A549 (cell line): ENCODE measurements around the gene VPS45. TPM values are rescaled to one million over a fixed set of nuclear protein-coding genes. Genes with fewer than 3 reads are reported as not detected.

ENCODE experiments used
- ATAC-seq, 2 experiments: fragments of 200-7000 bp in 1 of 2; fragments of >200 bp in 1 of 2; cut with Nextera tagmentation in 1 of 2; cut with Tn5 transposase in 1 of 2; 3 replicates each; pipeline versions ENCODE4 v1.8.0 to v1.9.1; 2018 to 2020; ENCODE audit warnings: mild to moderate bottlenecking in 1 of 2, moderate library complexity in 1 of 2
- CTCF ChIA-PET: fragments of 300-600 bp; sonication (Branson Sonifier 250); formaldehyde crosslinking; extraction: SDS; loops from one replicate; lab custom pipeline; 2021; ENCODE audit warnings: antibody characterized with exemption, inconsistent platforms; lab: Yijun Ruan, JAX
- POLR2A ChIA-PET: fragments of 350-600 bp; formaldehyde crosslinking; extraction: SDS; loops from one replicate; lab custom pipeline; 2021; ENCODE audit warnings: antibody characterized with exemption, inconsistent platforms; lab: Yijun Ruan, JAX
- DNase-seq, 2 experiments: peaks; one replicate each; pipeline versions ENCODE4 v3.0.0 to v3.0.0-alpha.2; 2011 to 2016; ENCODE audit warnings: low read depth in 1 of 2, low spot score in 1 of 2
- FAIRE-seq: peaks from 2 replicates; lab custom pipeline; 2011; peaks lifted over from hg19 to GRCh38; lab: Jason Lieb, UNC
- H3K27ac ChIP-seq, 2 experiments: fragments of >200 bp; sonication (Bioruptor Twin); formaldehyde crosslinking; 3 replicates each; pipeline ENCODE4 v1.5.1; 2016 to 2017
- H3K4me1 ChIP-seq: fragments of >200 bp; sonication (Bioruptor Twin); formaldehyde crosslinking; 3 replicates; pipeline ENCODE4 v1.6.1; 2016
- H3K4me2 ChIP-seq: fragments of >200 bp; sonication (Bioruptor Twin); formaldehyde crosslinking; 3 replicates; pipeline ENCODE4 v1.6.1; 2016
- H3K4me3 ChIP-seq: fragments of >200 bp; sonication (Bioruptor Twin); formaldehyde crosslinking; 3 replicates; pipeline ENCODE4 v1.5.1; 2016
- H3K9me3 ChIP-seq: fragments of >200 bp; sonication (Bioruptor Twin); formaldehyde crosslinking; 3 replicates; pipeline ENCODE4 v1.6.1; 2016
- ATOH8 ChIP-seq: fragments of 250-450 bp; sonication (Bioruptor Pico); IDR thresholded peaks from 2 replicates; pipeline ENCODE4 v1.5.0; 2020; ENCODE audit warnings: low read depth, mild to moderate bottlenecking, moderate library complexity
- BHLHE40 ChIP-seq: IDR thresholded peaks from 2 replicates; pipeline ENCODE4 v1.6.1; 2012; ENCODE audit warnings: low read depth, low read length, inconsistent platforms
- CHD2 ChIP-seq: fragments of 150-350 bp; IDR thresholded peaks from 2 replicates; pipeline ENCODE4 v1.6.1; 2014; ENCODE audit warnings: low read length; ENCODE audit not compliant: partially characterized antibody
- CTCF ChIP-seq: fragments of >200 bp; sonication (Bioruptor Twin); formaldehyde crosslinking; IDR thresholded peaks from 3 replicates; pipeline ENCODE4 v1.5.1; 2016
- ELK1 ChIP-seq: fragments of 150-350 bp; IDR thresholded peaks from 2 replicates; pipeline ENCODE4 v1.6.1; 2014; ENCODE audit warnings: low read depth, mild to moderate bottlenecking, low read length
- EP300 ChIP-seq, 2 experiments: fragments of >200 bp; sonication (Bioruptor Twin); formaldehyde crosslinking; IDR thresholded peaks; 2 replicates in 1 of 2; 3 replicates in 1 of 2; pipeline ENCODE4 v1.6.1; 2016 to 2017
- FOSL2 ChIP-seq, 2 experiments: fragments of 450-650 bp in 1 of 2; fragments of >200 bp in 1 of 2; sonication (Bioruptor Twin) in 1 of 2; formaldehyde crosslinking; IDR thresholded peaks; 2 replicates each; pipeline versions ENCODE4 v1.5.0 to v1.6.1; 2016 to 2020; ENCODE audit warnings: mild to moderate bottlenecking in 1 of 2, moderate library complexity in 1 of 2
- FOXS1 ChIP-seq: fragments of 250-450 bp; sonication (Bioruptor Pico); IDR thresholded peaks from 2 replicates; pipeline ENCODE4 v1.5.0; 2020; ENCODE audit warnings: mild to moderate bottlenecking, moderate library complexity
- HDAC2 ChIP-seq: fragments of 200-600 bp; sonication (generic); IDR thresholded peaks from 2 replicates; pipeline ENCODE4 v1.6.1; 2016
- HMGXB4 ChIP-seq: fragments of 250-450 bp; sonication (Bioruptor Pico); IDR thresholded peaks from 2 replicates; pipeline ENCODE4 v1.5.0; 2021; ENCODE audit warnings: mild to moderate bottlenecking, moderate library complexity, borderline replicate concordance
- HOXA7 ChIP-seq: fragments of 250-450 bp; sonication (Bioruptor Pico); IDR thresholded peaks from 2 replicates; pipeline ENCODE4 v1.5.0; 2020; ENCODE audit warnings: mild to moderate bottlenecking, moderate library complexity
- JUNB ChIP-seq: fragments of >200 bp; sonication (Bioruptor Twin); formaldehyde crosslinking; IDR thresholded peaks from 2 replicates; pipeline ENCODE4 v1.6.1; 2016
- MAZ ChIP-seq: fragments of 150-350 bp; IDR thresholded peaks from 2 replicates; pipeline ENCODE4 v1.6.1; 2014; ENCODE audit warnings: antibody characterized with exemption, low read depth, low read length, borderline replicate concordance
- NFE2L2 ChIP-seq: fragments of 150-350 bp; conservative IDR thresholded peaks from 2 replicates; pipeline ENCODE4 v1.6.1; 2014; ENCODE audit warnings: low read length
- NPAS2 ChIP-seq: fragments of 250-450 bp; sonication (Bioruptor Pico); IDR thresholded peaks from 2 replicates; pipeline ENCODE4 v1.8.0; 2022; ENCODE audit warnings: mild to moderate bottlenecking, moderate library complexity, borderline replicate concordance
- NR3C1 ChIP-seq: fragments of >200 bp; sonication (Bioruptor Twin); formaldehyde crosslinking; IDR thresholded peaks from 3 replicates; pipeline ENCODE4 v1.6.1; 2017
- PHF8 ChIP-seq: fragments of 200-600 bp; sonication (generic); IDR thresholded peaks from 2 replicates; pipeline ENCODE4 v1.6.1; 2016; ENCODE audit warnings: low read depth, mild to moderate bottlenecking, antibody characterized with exemption, moderate library complexity, borderline replicate concordance
- RARB ChIP-seq: fragments of 250-450 bp; sonication (Bioruptor Pico); IDR thresholded peaks from 2 replicates; pipeline ENCODE4 v1.8.0; 2021; ENCODE audit warnings: mild to moderate bottlenecking, moderate library complexity
- REST ChIP-seq: fragments of 200-600 bp; sonication (generic); IDR thresholded peaks from 2 replicates; pipeline ENCODE4 v1.6.1; 2016; ENCODE audit warnings: antibody characterized with exemption, mild to moderate bottlenecking, moderate library complexity
- SMC3 ChIP-seq: fragments of >200 bp; sonication (Bioruptor Twin); formaldehyde crosslinking; IDR thresholded peaks from 3 replicates; pipeline ENCODE4 v1.6.1; 2018; ENCODE audit warnings: inconsistent platforms
- SREBF2 ChIP-seq: fragments of 450-650 bp; IDR thresholded peaks from 2 replicates; pipeline ENCODE4 v1.6.1; 2014; ENCODE audit warnings: mild to moderate bottlenecking, moderate library complexity
- TP53 ChIP-seq: fragments of 250-450 bp; sonication (Bioruptor Pico); IDR thresholded peaks from 2 replicates; pipeline ENCODE4 v1.5.0; 2021; ENCODE audit warnings: mild to moderate bottlenecking, moderate library complexity
- ZC3H11A ChIP-seq: fragments of 450-650 bp; IDR thresholded peaks from 2 replicates; pipeline ENCODE4 v1.6.1; 2014; ENCODE audit warnings: antibody characterized with exemption, mild to moderate bottlenecking
- ZNF302 ChIP-seq: fragments of 250-450 bp; sonication (Bioruptor Pico); IDR thresholded peaks from 2 replicates; pipeline ENCODE4 v1.9.0; 2021; ENCODE audit warnings: inconsistent platforms, mild to moderate bottlenecking, moderate library complexity
- WGBS: methylation state at CpG from one replicate; pipeline ENCODE4 v1.1.6; 2017; ENCODE audit errors: missing lambda C conversion rate; 5-methylcytosine and 5-hydroxymethylcytosine counted together
- polyA plus RNA-seq, 4 experiments: library from polyadenylated mRNA; depleted of rRNA in 3 of 4; stranded (reverse); fragments of >200 nt; fragmentation: RNase III in 1 of 4; extraction: RNeasy Plus Mini Kit Qiagen cat#74134 plus additional on column Dnase treatment in 1 of 4; gene quantifications; 2 replicates in 3 of 4; 3 replicates in 1 of 4; pipeline ENCODE4 v1.2.3, GENCODE V29; 2011 to 2017

VPS45 gene
- polyA plus RNA-seq, 2 of the 4 experiments (the other 2 are of a cell fraction) = 22.1 to 49.7 TPM

GRCh38 chr1:150106341-150106740, 38.8 kb downstream of the VPS45 start (continued):
- no peak for TF ChIP-seq TP53 (CRISPR knock-in tag)
- TF ChIP-seq PHF8 = no peak
- no peak for TF ChIP-seq BHLHE40
- no peak for TF ChIP-seq ATOH8 (CRISPR knock-in tag)
- no peak for TF ChIP-seq ZNF302
- no peak for TF ChIP-seq RARB (CRISPR knock-in tag)

GRCh38 chr1:150109586-150109985, 42.0 kb downstream of the VPS45 start:
- no peak for DNase-seq
- ChIA-PET CTCF (interaction anchor here (0.5 to 1.6 kb wide), 4 partner anchors 9 to 423 kb away, joined by 3 to 9 read pairs (median 3); no protein-coding TSS in a partner anchor), POLR2A (no interaction called here)
- H3K9me3 ChIP-seq = no peaks in the 10 kb centered on the region
- no peak overlapping the region for H3K4me2 ChIP-seq
- 91% methylated on average over 3 of the region's 3 CpGs for WGBS
- no peak for ATAC-seq
- no peak overlapping the region for H3K27ac ChIP-seq
- no peak overlapping the region for H3K4me3 ChIP-seq
- TF ChIP-seq TP53 (CRISPR knock-in tag) (no peak), FOXS1 (CRISPR knock-in tag) (no peak), SREBF2 (no peak), MAZ (no peak), CHD2 (no peak), HDAC2 (no peak), NPAS2 (CRISPR knock-in tag) (no peak), HMGXB4 (CRISPR knock-in tag) (no peak), ZC3H11A (no peak), EP300 (IDR thresholded peaks at IDR 0.05) (no peak), NFE2L2 (no peak), SMC3 (no peak), ATOH8 (CRISPR knock-in tag) (no peak)
- no peak for FAIRE-seq
- H3K4me1 ChIP-seq = no peaks in the 10 kb centered on the region

- ATAC-seq (no peak), FAIRE-seq (no peak), DNase-seq (no peak)
- CTCF ChIA-PET = interaction anchor here (0.5 to 1.6 kb wide), 2 partner anchors 36 to 423 kb away, joined by 3 read pairs; no protein-coding TSS in a partner anchor
- 92% methylated on average over 2 of the region's 2 CpGs for WGBS
- H3K4me2 ChIP-seq = no peak overlapping the region
- POLR2A ChIA-PET = no interaction called here
- H3K27ac ChIP-seq = no peak overlapping the region
- H3K9me3 ChIP-seq = peaks cover 4% of the 10 kb centered on the region; the same call in 1 of the 3 replicates
- no peaks in the 10 kb centered on the region for H3K4me1 ChIP-seq
- H3K4me3 ChIP-seq = no peak overlapping the region
- no peak for TF ChIP-seq BHLHE40
- no peak for TF ChIP-seq TP53 (CRISPR knock-in tag)
- TF ChIP-seq NR3C1 = no peak
- TF ChIP-seq NFE2L2 = no peak
- no peak for TF ChIP-seq REST
- TF ChIP-seq JUNB = no peak
- no peak for TF ChIP-seq HOXA7 (CRISPR knock-in tag)
- TF ChIP-seq CTCF = no peak
- no peak for TF ChIP-seq FOSL2 (IDR thresholded peaks at IDR 0.05)
- no peak for TF ChIP-seq FOSL2 (CRISPR knock-in tag; IDR thresholded peaks at IDR 0.05)
- TF ChIP-seq FOXS1 (CRISPR knock-in tag) = no peak
- TF ChIP-seq ELK1 = no peak
- TF ChIP-seq RARB (CRISPR knock-in tag) = no peak
These were observed 42.5 kb downstream of the VPS45 start for GRCh38 chr1:150110116-150110515.
